ENCODE results near the gene TTC36.

DNA sequence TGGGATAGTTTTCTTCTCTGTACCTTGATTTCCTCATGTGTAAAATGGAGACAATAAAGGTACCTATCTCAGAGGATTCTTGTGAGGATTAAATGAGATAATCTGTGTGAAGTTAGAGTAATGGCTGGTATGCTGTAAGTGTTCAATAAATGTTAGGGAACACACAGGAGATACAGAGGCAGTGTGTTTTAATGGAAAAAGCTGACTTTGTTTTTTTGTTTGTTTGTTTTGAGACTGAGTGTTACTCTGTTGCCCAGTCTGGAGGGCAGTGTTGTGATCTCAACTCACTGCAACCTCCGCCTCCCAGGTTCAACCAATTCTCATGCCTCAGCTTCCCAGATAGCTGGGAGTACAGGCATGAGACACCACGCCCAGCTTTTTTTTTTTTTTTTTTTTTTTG is 42.4 kb downstream of the TTC36 start:
- TF ChIP-seq, protein P1, sequence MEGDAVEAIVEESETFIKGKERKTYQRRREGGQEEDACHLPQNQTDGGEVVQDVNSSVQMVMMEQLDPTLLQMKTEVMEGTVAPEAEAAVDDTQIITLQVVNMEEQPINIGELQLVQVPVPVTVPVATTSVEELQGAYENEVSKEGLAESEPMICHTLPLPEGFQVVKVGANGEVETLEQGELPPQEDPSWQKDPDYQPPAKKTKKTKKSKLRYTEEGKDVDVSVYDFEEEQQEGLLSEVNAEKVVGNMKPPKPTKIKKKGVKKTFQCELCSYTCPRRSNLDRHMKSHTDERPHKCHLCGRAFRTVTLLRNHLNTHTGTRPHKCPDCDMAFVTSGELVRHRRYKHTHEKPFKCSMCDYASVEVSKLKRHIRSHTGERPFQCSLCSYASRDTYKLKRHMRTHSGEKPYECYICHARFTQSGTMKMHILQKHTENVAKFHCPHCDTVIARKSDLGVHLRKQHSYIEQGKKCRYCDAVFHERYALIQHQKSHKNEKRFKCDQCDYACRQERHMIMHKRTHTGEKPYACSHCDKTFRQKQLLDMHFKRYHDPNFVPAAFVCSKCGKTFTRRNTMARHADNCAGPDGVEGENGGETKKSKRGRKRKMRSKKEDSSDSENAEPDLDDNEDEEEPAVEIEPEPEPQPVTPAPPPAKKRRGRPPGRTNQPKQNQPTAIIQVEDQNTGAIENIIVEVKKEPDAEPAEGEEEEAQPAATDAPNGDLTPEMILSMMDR (conservative IDR thresholded peaks at IDR 0.05 in 1 of 2, IDR thresholded peaks at IDR 0.05 in 1 of 2; ENCODE audit: low read depth in 1 of 2, low read length in 2 of 2) = no peak
- no peak for TF ChIP-seq EZH2 (IDR thresholded peaks at IDR 0.05; ENCODE audit: low read length, missing control alignments)

Data from fibroblast of lung (primary cell).